Urinary bladder (tissue), 4 donors: ENCODE results near the gene CARD19. TPM values are rescaled to one million over a fixed set of nuclear protein-coding genes. Genes with fewer than 3 reads are reported as not detected.

Source experiments
- DNase-seq: peaks from one replicate; pipeline ENCODE4 v3.0.0-alpha.2; 2015; ENCODE audit errors: extremely low spot score
- H3K27ac ChIP-seq: one replicate; pipeline ENCODE4 v1.5.1; 2013; ENCODE audit warnings: low read depth, mild to moderate bottlenecking, moderate library complexity
- H3K36me3 ChIP-seq: one replicate; pipeline ENCODE4 v1.6.1; 2013; ENCODE audit warnings: mild to moderate bottlenecking, moderate library complexity; ENCODE audit not compliant: insufficient read depth
- H3K4me1 ChIP-seq: one replicate; pipeline ENCODE4 v1.6.1; 2013; ENCODE audit warnings: mild to moderate bottlenecking, moderate library complexity; ENCODE audit not compliant: insufficient read depth
- H3K4me3 ChIP-seq: one replicate; pipeline ENCODE4 v1.5.1; 2013; ENCODE audit warnings: low read depth, low read length
- WGBS: extraction: QIAGEN DNeasy Blood & Tissue Kit; methylation state at CpG from one replicate; pipeline ENCODE4 v1.1.7; 2013; 5-methylcytosine and 5-hydroxymethylcytosine counted together
- polyA plus RNA-seq: library from polyadenylated mRNA; stranded (reverse); fragments of 200-250 nt; gene quantifications from one replicate; pipeline ENCODE4 v1.2.3, GENCODE V29; 2013
- total RNA-seq: library from RNA; depleted of rRNA; stranded (reverse); fragments of >200 nt; gene quantifications from one replicate; pipeline ENCODE4 v1.2.3, GENCODE V29; 2014
- donor health status: healthy with polysubstance abuse.
- donor health status: healthy.

The CARD19 gene
- total and polyA plus RNA-seq, 2 donors, result 14.8 to 77.0 TPM

GRCh38 chr9:93128715-93129224 lies 32.8 kb downstream of the CARD19 start:
- H3K4me3 ChIP-seq, result no peak overlapping the region
- no peaks in the 10 kb centered on the region for H3K36me3 ChIP-seq
- no peak overlapping the region for H3K27ac ChIP-seq
- WGBS, result 89% methylated on average over 10 of the region's 10 CpGs
- DNase-seq, result no peak
- H3K4me1 ChIP-seq, result peaks cover 2% of the 10 kb centered on the region

GRCh38 chr9:93129286-93129685 lies 33.3 kb downstream of the CARD19 start:
- WGBS, result 65% methylated on average over 8 of the region's 8 CpGs
- Histone ChIP-seq H3K27ac (no peak overlapping the region), H3K36me3 (no peaks in the 10 kb centered on the region), H3K4me1 (peaks cover 2% of the 10 kb centered on the region), H3K4me3 (no peak overlapping the region)
- DNase-seq, result no peak

DNA sequence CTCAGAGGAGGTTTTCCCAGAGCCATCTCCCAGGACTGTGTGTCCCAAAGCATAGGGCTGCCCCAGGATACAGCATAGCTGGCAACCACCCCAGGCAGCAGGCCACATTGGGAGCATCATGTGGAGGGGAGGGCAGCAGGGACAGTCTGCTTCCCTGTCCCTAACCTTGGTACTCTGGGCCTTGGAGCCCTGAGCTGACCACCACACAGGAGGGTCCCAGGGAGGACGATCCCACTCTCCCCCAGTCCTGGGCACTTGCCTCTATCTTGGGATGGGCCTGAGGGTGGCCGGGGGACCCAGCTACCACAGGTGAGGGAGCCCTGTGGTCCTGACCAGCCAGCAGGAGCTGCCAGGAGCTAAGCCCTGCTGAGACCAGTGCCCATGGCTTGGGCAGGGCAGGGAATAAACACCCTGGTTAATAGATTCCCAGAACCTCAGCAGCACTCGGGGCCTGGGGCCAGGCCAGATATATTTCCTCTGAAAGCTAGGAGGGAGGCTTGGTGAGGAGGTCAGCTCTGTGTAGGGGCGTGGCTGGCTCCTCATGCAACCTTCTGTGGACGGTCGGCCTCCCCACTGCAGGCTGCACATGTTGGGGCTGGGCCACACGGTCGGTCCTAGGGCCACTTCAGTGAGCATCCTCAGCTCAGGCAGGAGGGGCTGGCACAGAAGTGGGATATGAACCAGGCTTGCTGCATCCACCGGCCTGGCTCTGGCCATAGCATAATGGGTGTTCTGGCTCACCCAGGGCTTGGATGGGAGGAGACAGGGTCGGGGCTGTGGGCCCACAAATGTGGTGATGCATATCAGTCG lies 33.9 kb downstream of the CARD19 start:
- Histone ChIP-seq H3K27ac (no peak overlapping the region), H3K4me3 (no peak overlapping the region), H3K4me1 (peaks cover 2% of the 10 kb centered on the region), H3K36me3 (no peaks in the 10 kb centered on the region)
- WGBS, result 78% methylated on average over 11 of the region's 11 CpGs
- no peak for DNase-seq

- WGBS, result 75% methylated on average over 15 of the region's 15 CpGs
- Histone ChIP-seq H3K36me3 (no peaks in the 10 kb centered on the region), H3K4me1 (peaks cover 2% of the 10 kb centered on the region), H3K27ac (no peak overlapping the region), H3K4me3 (no peak overlapping the region)
- no peak for DNase-seq
Observed at GRCh38 chr9:93130861-93131481, 35.0 kb downstream of the CARD19 start.

DNA sequence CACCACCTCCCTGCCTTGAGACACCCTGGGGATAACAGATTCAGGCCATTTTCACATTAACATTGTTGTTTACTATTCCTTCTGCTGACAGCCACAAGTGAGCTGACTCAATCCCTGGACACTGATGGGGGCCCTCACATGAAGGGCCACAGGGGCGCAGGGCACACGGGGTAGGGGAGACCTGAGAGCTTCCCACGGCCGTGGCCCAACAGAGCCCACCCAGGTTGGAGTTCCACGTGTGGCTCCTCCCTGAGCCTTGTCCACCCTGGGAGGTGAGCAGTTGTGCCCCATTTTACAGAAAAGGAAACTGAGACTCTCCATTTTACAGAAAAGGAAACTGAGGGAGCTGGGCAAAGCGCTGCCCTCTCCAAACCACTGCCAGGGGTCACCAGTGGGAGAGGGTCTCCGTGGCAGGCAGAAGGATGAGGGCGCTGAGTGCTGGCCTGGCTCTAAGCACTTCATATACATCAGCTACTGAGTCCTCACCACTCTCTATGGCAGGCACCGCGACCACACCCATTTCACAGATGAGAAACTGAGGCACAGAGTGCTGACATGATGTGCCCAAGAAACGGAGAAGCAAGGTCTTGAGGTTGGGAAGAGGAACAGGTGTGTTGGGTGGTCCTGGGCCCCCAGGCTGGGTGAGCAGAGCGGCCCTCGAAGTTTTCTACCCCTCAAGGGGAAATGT lies 35.7 kb downstream of the CARD19 start:
- Histone ChIP-seq H3K4me1 (peaks cover 2% of the 10 kb centered on the region), H3K4me3 (no peak overlapping the region), H3K36me3 (no peaks in the 10 kb centered on the region), H3K27ac (no peak overlapping the region)
- DNase-seq, result no peak
- 91% methylated on average over 13 of the region's 13 CpGs for WGBS

GRCh38 chr9:93132287-93132927 lies 36.4 kb downstream of the CARD19 start:
- no peak for DNase-seq
- H3K36me3 ChIP-seq, result no peaks in the 10 kb centered on the region
- H3K4me3 ChIP-seq, result peak overlapping the region; percentile 83
- H3K27ac ChIP-seq, result peak overlapping the region; percentile 94
- no peaks in the 10 kb centered on the region for H3K4me1 ChIP-seq
- WGBS, result 34% methylated on average over 12 of the region's 12 CpGs

- H3K4me3 ChIP-seq, result peak overlapping the region; percentile 83
- 20% methylated on average over 21 of the region's 21 CpGs for WGBS
- DNase-seq, result no peak
- no peaks in the 10 kb centered on the region for H3K4me1 ChIP-seq
- no peaks in the 10 kb centered on the region for H3K36me3 ChIP-seq
- H3K27ac ChIP-seq, result peak overlapping the region; percentile 94
Observed at GRCh38 chr9:93132946-93133680, 37.1 kb downstream of the CARD19 start.

DNA sequence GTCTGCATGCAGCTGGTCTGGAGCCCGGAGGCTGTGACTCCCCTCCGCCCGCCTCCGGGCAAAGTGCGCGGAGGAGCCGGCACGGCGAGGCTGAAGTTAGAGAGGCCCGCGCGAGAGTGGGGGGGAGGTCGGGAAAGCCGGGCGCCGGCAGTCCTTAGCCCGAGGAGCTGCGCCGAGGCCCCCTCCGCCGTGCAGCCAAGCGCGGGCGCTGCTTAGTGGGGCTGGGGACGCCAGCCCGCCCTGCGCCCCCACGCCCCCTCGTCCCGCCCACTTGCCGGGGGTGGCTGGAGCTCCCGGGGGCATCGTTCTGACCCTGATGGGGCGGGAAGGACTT lies 37.6 kb downstream of the CARD19 start:
- no peaks in the 10 kb centered on the region for H3K36me3 ChIP-seq
- H3K4me1 ChIP-seq, result no peaks in the 10 kb centered on the region
- H3K4me3 ChIP-seq, result peak overlapping the region; percentile 83
- under 1% methylated on average over 34 of the region's 34 CpGs for WGBS
- peak overlapping the region; percentile 94 for H3K27ac ChIP-seq
- no peak for DNase-seq

GRCh38 chr9:93134015-93134739 lies 38.2 kb downstream of the CARD19 start, which contains the start of gene NINJ1:
Gene NINJ1, minus strand, starts transcription at chr9:93134251. Its CDS starts 34 bp downstream, at chr9:93134217.
- peak within 1 kb of the TSS; percentile 97 for H3K27ac ChIP-seq
- H3K4me3 ChIP-seq, result peak within 1 kb of the TSS; percentile 83
- no peaks in the 10 kb centered on the region for H3K4me1 ChIP-seq
- under 1% methylated on average over 78 of the region's 78 CpGs for WGBS
- no peak for DNase-seq
- no peaks in the 10 kb centered on the region for H3K36me3 ChIP-seq

GRCh38 chr9:93134740-93135444 lies 38.9 kb downstream of the CARD19 start:
- H3K4me1 ChIP-seq, result no peaks in the 10 kb centered on the region
- peak overlapping the region; percentile 97 for H3K27ac ChIP-seq
- H3K36me3 ChIP-seq, result no peaks in the 10 kb centered on the region
- WGBS, result 84% methylated on average over 14 of the region's 14 CpGs
- no peak for DNase-seq
- peak overlapping the region; percentile 83 for H3K4me3 ChIP-seq

DNA sequence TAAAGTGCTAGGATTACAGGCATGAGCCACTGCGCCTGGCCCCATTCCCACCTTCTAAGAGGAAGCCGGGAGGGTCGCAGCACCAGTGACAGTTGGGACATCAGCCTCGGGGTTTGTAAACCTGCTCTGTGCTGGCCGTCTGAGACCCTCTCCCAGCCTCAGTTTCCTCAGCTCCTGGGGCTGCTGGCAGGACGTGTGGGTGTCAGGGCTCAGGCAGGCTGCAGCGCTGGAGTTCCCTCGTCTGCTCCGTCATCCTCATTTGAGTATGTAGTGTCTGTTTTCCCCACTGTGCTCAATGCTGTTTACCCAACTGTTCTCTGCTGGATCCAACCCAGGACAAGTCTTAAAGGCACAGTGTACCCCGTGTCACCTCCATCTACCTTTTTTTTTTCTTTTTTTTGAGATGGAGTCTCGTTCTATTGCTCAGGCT lies 40.0 kb downstream of the CARD19 start:
- no peak overlapping the region for H3K27ac ChIP-seq
- WGBS, result 41% methylated on average over 11 of the region's 11 CpGs
- no peaks in the 10 kb centered on the region for H3K4me1 ChIP-seq
- H3K4me3 ChIP-seq, result peak overlapping the region; percentile 4
- H3K36me3 ChIP-seq, result no peaks in the 10 kb centered on the region
- no peak for DNase-seq

- Histone ChIP-seq H3K27ac (no peak overlapping the region), H3K4me3 (no peak overlapping the region), H3K36me3 (no peaks in the 10 kb centered on the region), H3K4me1 (peaks cover 2% of the 10 kb centered on the region)
- WGBS, result 92% methylated on average over 11 of the region's 11 CpGs
- no peak for DNase-seq
Observed at GRCh38 chr9:93137362-93137761, 41.3 kb downstream of the CARD19 start.
